Hippocampal formation (tissue), 2 donors: ENCODE data around the gene IL34.
A peak's percentile ranks its signal among the peaks of the same experiment; 100 is the strongest.

Experiments used
- DNase-seq, 2 donors: peaks; one replicate each; lab custom pipeline; 2025; lab: John Stamatoyannopoulos, UW

The IL34 gene

DNA sequence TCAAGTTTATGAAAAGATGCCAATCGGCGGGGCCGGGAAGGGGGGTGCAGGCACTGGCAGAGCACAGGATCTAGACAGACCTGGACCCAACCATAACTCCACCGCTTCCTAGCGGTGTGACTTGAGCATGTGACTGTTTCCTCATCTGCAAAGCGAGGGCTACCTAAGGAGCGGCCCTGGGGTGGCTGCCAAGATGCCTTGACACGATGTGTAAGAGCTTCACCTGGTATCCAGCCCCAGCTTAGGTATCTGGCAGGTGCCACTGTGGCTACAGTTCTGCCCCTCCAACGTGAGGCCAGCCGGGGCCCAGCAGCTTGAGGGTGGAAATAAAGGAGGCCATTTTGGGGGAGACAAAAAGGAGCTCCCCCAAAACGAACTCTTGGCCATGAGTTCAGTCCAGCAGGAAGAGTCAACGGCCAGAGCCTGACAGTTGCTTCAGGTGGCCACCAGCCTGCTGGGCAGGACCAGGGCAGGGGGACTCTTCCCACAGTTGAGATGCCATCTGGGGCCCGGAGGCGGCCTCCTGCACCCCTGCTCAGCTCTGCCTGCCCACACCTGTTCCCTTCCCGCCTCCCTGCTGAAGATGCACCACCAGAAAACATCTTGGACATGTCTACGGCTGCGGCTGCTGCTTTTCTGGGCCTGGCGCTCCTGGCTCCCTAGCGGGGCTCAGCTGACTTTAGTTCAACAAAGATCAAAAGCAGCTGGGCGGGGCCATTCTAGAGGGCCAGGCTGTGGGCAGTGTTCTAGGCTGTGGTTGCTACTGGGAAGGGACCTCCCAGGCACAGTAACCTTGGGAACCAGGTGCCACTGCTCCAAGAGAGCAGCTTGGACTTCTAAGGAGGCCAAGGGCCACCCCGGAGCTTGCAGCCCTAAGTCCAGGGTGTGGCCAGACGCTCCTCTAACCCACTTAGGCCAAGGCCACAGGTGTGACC is 42.9 kb downstream of the IL34 start:
- DNase-seq, result no peak

DNA sequence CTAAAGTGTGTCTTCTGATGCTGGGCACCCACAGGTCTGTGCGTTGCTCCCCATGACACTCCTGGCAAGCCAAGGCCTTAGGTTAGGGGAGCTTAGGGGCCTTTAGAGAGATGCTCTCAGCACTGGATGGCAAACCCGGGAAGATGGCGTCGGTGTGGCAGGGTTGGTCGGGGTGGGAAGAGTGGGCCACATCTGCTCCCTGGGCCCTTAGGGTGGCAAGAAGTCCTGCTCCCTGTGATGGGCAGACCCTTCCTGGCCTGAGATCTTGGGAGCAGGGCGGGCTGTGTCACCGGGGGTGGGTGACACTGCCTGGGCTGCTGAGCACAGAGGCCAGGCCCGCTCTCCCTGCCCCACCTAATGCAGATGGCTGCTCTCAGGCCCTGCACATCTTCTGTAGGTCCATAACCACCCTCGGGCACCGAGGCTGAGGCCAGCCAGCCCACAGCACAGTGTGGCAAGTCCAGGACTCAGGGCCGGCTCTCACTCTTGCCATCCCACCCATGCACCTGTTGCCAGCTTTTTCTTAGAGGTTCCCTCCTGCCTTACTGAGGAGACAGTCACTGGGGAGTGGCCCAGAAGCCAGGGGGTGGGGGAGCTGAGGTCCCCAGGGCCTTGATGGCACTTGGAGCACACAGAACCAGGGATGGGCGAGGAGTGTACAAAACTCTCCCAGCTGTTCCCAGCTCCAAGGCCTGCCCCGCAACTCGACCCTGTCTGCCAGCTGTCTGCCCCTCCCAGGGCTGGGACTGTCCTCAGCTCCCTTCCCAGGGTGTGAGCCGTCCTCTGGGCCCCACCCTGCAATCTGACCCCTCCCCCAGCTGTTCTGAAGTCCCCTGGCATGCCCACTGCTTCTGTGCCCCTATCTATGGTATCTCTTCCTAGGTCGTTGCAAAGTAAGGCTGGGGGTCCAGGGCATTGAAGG is 43.9 kb downstream of the IL34 start:
- DNase-seq, result no peak

DNA sequence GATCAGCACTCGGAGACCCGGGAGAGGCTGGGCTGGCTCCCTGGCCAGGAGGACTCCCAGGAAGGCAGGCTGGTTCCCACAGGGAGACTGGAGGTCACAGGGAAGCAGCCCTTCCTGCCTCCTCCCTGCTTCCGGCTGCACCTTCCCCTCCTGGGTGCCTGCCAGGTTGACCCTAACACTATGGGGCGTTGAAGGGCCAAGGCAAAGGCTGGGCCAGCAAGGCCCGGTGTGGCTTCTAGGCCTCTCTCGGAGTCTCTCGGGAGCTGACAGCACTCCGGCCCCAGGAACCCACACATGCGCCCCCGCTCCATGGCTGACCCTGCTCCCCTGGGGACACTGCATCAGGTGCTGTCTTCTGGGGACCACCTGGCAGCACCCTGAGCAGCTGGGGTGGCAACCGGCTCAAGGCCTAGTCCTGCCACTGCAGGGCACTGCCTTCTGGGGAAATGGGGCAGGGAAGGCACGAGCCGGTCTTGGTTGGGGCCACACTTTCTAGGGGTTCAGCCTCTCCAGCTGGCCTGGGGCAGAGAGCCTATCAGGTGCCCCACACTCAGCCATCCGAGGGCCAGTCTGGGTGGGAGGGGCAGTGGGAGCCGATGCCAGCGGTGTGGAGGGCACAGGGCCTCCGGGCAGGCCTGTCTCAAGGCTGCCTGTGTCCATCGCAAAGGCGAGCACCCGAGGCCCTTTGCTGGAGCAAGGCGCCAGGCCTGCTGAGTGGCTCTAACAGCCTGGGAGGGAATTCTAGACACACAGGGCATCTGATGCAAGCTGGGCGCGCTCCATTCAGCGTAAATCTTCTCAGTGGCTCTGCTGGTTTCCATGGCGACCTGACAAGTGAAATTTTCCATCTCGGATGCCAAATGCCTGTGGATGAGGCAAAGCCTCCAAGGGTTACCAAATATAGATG is 45.1 kb downstream of the IL34 start:
- peak; percentile 74 to 87 for DNase-seq

GRCh38 chr16:70692130-70692872 is 45.9 kb downstream of the IL34 start:
- no peak for DNase-seq

DNA sequence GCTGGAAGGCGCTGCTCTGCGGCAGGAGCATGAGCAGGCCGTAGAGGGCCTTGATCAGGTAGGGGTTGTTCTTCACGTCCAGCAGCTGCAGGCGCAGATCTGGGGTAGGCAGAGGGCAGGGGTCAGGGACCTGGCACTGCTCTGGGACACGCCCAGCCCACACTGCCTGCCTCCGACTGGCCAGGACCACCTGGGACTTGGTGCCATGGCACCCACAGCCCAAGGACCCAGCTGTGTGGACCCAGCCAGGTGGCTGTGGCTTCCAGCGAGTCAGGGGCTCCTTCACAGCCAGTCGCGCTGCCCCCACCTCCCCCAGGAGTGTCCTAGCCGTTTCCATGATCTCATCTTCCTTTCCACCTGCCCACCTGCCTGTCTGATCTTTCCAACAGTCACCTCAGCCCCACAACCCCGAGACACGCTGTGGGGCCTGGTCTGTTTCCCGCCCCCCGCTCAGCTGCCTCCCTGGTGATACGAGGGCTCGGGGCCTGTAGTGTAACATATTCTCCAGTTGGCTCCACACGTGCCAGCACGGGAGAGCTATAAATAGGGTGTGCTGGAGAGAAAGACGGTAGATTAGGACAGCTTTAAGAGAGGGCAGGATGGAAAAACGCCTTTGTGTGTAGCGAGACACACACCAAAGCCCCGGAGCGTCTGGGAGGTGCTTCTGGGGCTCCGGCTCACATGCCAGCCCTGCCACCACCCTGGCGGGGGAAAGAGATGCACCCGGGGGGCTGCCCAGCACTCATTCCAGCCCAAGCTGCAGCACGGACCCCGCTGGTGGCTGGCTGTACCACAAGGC is 46.7 kb downstream of the IL34 start:
- DNase-seq, result no peak

DNA sequence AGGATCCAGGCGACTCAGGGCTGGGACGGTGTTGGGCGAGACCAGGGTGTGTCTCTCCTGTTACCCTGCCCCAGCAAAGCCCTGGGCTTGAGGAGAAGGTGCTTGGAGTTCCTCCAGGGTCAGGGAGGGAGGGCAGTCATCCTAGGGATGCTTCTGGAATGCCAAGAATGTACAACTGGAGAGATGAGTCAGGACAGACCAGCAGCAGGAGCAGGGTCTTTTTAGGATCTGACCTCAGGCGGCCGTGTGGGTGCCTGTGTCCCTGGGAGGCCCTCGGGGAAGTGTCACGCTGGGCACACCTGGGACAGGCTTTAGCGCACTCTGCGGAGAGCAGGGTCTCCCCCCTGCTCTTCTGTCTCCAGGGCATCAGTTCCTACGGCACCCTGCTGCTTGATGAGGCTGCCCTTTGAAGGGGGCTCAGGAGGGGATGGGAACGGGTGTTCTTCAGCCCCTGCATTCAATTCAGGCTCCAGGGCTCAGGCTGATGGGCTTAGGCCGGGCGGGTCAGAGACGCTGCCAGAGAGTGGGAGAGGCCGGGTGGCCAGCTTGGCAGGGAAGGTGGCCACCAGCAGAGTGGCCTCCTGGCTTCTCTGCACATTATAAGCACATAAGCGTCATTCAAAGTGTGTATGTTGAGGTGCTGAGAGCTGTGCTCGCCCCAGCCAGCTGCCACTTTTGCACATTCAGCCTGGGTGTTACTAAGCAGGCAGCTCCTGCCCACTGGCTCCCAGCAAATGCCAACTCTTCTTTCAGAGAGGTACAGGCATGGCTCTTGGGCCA is 47.9 kb downstream of the IL34 start:
- no peak for DNase-seq

DNA sequence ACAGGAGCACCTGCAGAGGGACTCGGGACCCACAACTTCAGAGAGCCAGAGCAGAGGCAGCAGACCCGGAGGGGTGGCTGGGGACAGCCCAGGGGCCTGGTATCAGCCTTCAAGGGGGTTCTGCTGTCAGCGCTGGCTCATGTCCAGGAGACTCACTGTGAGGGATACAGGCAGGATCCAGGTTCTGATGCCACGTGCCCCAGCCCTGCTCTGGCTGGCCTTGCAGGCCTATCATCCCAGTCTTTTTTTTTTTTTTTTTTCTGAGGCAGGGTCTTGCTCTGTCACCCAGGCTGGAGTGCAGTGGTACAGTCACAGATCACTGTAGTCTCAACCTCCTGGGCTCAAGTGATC is 48.5 kb downstream of the IL34 start:
- DNase-seq, result no peak

GRCh38 chr16:70695331-70696070 is 49.1 kb downstream of the IL34 start:
- DNase-seq, result no peak

DNA sequence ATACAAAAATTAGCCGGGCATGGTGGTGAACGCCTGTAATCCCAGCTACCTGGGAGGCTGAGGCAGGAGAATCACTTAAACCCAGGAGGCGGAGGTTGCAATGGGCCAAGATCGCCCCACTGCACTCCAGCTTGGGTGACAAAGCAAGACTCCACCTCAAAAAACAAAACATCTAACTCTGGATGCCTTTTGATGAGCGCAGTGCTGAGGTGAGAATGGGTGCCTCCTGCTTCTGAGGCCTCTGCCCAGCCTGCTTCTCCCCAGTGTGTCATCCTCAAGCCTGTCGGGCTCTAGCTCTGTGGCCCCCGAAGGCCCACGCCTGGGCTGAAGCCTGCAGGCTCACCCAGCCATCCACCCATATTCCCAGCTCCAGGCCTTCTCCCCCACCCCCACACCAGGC is 50.0 kb downstream of the IL34 start:
- no peak for DNase-seq

DNA sequence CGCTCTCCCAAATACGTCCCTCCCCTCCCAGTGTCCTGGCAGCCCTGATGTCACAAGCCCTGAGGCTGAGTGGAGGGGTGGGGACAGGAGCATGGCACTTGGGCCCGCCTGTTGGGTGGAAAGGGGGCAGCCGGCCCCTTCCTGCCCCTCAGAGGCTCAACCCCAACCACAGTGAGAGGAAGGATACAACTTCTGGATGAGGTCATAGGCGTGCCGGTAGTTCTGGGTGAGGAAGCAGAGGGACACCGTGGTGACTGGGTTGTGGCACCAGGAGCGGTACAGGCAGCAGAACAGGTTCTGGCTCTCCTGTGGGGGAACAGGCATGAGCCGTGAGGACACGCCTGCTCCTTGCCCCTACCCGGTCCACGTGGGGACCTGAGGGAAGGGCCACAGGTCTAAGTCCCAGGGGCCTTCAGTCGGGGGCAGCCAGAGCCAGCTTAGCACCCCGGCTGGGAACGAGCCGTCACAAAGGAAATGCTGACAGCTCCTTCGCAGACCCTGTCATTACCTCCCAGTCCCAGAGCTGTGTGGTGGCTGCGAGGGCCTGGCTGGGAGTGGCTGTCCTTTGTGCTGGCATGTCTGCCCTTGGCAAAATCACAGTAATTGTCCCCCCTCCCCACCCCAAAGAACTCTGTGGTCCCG is 50.7 kb downstream of the IL34 start:
- DNase-seq, result no peak

GRCh38 chr16:70697594-70698170 is 51.3 kb downstream of the IL34 start:
- DNase-seq, result no peak

- DNase-seq, result no peak
These were observed 52.5 kb downstream of the IL34 start for GRCh38 chr16:70698901-70699300.

GRCh38 chr16:70699696-70700095 is 53.3 kb downstream of the IL34 start:
- DNase-seq, result no peak

GRCh38 chr16:70700101-70701020 is 54.0 kb downstream of the IL34 start:
- DNase-seq, result peak; percentile 71 to 81

DNA sequence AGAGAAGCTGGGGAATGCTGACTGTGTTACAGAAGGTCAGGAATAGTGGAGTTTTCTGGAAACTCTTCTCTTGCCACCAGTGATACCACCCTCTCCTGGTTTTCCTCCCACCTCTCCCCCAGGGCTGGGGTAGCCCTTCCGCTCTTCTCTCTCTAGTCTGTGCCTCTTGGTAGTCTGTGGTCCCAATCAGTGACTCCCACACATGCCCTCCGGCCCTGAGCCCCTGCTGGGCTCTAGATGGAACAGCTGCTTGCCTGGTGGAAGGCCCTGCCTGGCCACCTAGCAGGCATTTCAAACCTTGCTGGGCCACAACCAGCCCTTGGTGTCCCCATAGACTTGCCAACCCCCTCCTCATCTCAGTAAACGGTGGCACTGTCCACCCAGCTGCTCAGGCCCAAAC is 54.7 kb downstream of the IL34 start:
- DNase-seq, result no peak

DNA sequence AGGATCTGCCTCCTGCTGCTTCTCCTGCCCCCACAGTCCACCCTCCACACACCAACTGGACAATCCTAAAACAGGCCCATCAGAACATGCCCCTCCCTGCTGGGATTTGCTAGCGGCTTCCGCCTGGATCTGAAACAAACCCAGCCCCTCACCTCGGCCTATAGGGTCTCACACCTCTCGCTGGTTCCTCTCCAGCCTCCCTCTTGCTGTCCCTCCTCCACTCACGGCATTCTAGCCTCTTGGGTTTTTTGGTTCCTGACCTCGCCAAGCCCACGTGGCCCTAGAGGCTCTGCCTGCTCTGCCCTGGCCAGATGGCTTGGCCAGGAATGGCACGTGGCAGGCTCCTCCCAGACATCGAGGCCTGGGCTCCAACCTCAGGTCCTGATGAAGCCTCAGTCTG is 55.2 kb downstream of the IL34 start:
- DNase-seq, result no peak

DNA sequence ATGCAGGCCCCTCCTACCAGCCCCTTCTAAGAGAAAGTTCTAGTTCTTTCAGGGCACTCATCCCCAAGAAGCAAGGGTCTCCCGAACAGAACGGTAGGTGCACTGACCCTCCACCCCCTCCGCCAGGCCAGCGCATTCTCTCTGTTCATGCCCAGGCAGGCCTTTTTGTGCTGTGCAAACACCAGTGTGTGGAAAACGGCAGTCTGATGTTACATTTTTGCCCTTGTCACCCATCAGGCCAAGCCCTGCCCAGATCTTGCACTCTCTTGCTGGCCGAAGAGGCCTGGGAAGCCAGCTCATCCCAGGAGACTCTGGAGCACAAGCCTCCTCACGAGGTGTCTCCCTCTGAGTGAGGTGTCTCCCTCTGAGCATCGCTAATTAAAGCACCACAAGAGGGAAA is 55.6 kb downstream of the IL34 start:
- DNase-seq, result no peak
